Esophagus muscularis mucosa (tissue), 4 donors: Measurements from ENCODE around the gene PRKCG. TPM values are rescaled to one million over a fixed set of nuclear protein-coding genes. Genes with fewer than 3 reads are reported as not detected.

ENCODE experiments used
- DNase-seq: peaks from one replicate; pipeline ENCODE4 v3.0.0-alpha.2; 2017; ENCODE audit errors: extremely low spot score
- H3K27ac ChIP-seq, 4 donors: fragments of 200-600 bp; sonication (generic); replicated peaks in 1 of 4; 1 replicate in 3 of 4; 2 replicates in 1 of 4; pipeline ENCODE4 v1.5.1; 2016 to 2019; ENCODE audit warnings: mild to moderate bottlenecking in 1 of 4
- H3K27me3 ChIP-seq, 4 donors: fragments of 200-600 bp; sonication (generic); one replicate each; pipeline versions ENCODE4 v1.5.1 to v1.6.0; 2016 to 2019
- H3K36me3 ChIP-seq, 4 donors: fragments of 200-600 bp; sonication (generic); one replicate each; pipeline ENCODE4 v1.5.1; 2016 to 2019
- H3K4me1 ChIP-seq, 4 donors: fragments of 200-600 bp; sonication (generic); one replicate each; pipeline ENCODE4 v1.5.1; 2016 to 2019
- H3K4me3 ChIP-seq, 4 donors: fragments of 200-600 bp; sonication (generic); 1 replicate in 2 of 4; 2 replicates in 2 of 4; pipeline ENCODE4 v1.5.1; 2016 to 2019; ENCODE audit warnings: mild to moderate bottlenecking in 4 of 4, moderate library complexity in 1 of 4
- H3K9me3 ChIP-seq, 4 donors: fragments of 200-600 bp; sonication (generic); 1 replicate in 3 of 4; 2 replicates in 1 of 4; pipeline ENCODE4 v1.5.1; 2016 to 2019
- CTCF ChIP-seq, 3 experiments: fragments of 200-600 bp in 2 of 3; fragments of 450-650 bp in 1 of 3; sonication (generic) in 2 of 3; IDR thresholded peaks; one replicate each; pipeline ENCODE4 v1.5.1; 2017 to 2019; ENCODE audit warnings: antibody characterized with exemption in 3 of 3, mild to moderate bottlenecking in 2 of 3, moderate library complexity in 1 of 3
- EP300 ChIP-seq: sonication (generic); formaldehyde crosslinking; IDR thresholded peaks from one replicate; pipeline ENCODE4 v1.6.1; 2017; ENCODE audit warnings: antibody characterized with exemption
- POLR2A ChIP-seq: fragments of 450-650 bp; IDR thresholded peaks from one replicate; pipeline ENCODE4 v1.6.1; 2017; ENCODE audit warnings: antibody characterized with exemption, moderate library complexity, mild to moderate bottlenecking, low read depth
- POLR2AphosphoS5 ChIP-seq, 2 donors: sonication (generic); formaldehyde crosslinking; IDR thresholded peaks; one replicate each; pipeline ENCODE4 v1.6.1; 2017; ENCODE audit warnings: antibody characterized with exemption in 2 of 2
- WGBS: methylation state at CpG from one replicate; pipeline ENCODE4 v1.1.5; 2018; 5-methylcytosine and 5-hydroxymethylcytosine counted together
- intact Hi-C: fragments of 100-400 bp; cut with DNase I; formaldehyde crosslinking; loops from one replicate; pipeline ENCODE4 v1.15.1; 2023
- total RNA-seq, 4 donors: library from RNA; depleted of rRNA; stranded (reverse); fragments of >200 nt; gene quantifications; one replicate each; pipeline versions ENCODE4 v1.1.0 to v1.2.1, GENCODE V29; 2016

PRKCG gene
- total RNA-seq, 4 donors from 2014 or later: not detected

- DNase-seq: no peak
- Histone ChIP-seq H3K27me3 (peaks cover 0 to 98% (median 57%) of the 10 kb centered on the region in 4 donors), H3K27ac (no peak within 1 kb of the TSS), H3K4me3 (peak within 1 kb of the TSS; percentile 15 to 32 (median 21)), H3K4me1 (peaks cover 8 to 38% (median 33%) of the 10 kb centered on the region in 4 donors), H3K36me3 (no peaks in the 10 kb centered on the region), H3K9me3 (no peaks in the 10 kb centered on the region)
- WGBS: under 1% methylated on average over 25 of the region's 28 CpGs
- intact Hi-C loops: loop anchor here (5.0 to 10.0 kb wide), 2 partner anchors 64 to 113 kb away; no protein-coding TSS in a partner anchor
- TF ChIP-seq POLR2AphosphoS5 (IDR thresholded peaks at IDR 0.05) (no peak), CTCF (IDR thresholded peaks at IDR 0.05) (no peak), POLR2A (no peak), EP300 (no peak)
Measured at GRCh38 chr19:53908935-53909415, 27.0 kb downstream of the PRKCG start, which contains the start of gene CACNG7. Gene CACNG7, plus strand, starts transcription at chr19:53909278. Its CDS starts 3,554 bp downstream, at chr19:53912832.

GRCh38 chr19:53909471-53910169, 27.6 kb downstream of the PRKCG start:
- 3% methylated on average over 34 of the region's 47 CpGs for WGBS
- H3K27me3 ChIP-seq: peaks cover 0 to 97% (median 57%) of the 10 kb centered on the region in 4 donors
- no peak overlapping the region for H3K4me3 ChIP-seq
- H3K27ac ChIP-seq: no peak overlapping the region
- H3K9me3 ChIP-seq: no peaks in the 10 kb centered on the region
- H3K4me1 ChIP-seq: peaks cover 8 to 38% (median 33%) of the 10 kb centered on the region in 4 donors
- H3K36me3 ChIP-seq: no peaks in the 10 kb centered on the region
- intact Hi-C loops: loop anchor here (5.0 to 10.0 kb wide), 2 partner anchors 65 to 113 kb away; no protein-coding TSS in a partner anchor
- TF ChIP-seq POLR2AphosphoS5 (IDR thresholded peaks at IDR 0.05) (no peak), EP300 (no peak), POLR2A (no peak), CTCF (IDR thresholded peaks at IDR 0.05) (no peak)
- no peak for DNase-seq

- H3K27me3 ChIP-seq: peaks cover 0 to 97% (median 57%) of the 10 kb centered on the region in 4 donors
- 1% methylated on average over 13 of the region's 13 CpGs for WGBS
- TF ChIP-seq CTCF (IDR thresholded peaks at IDR 0.05) (no peak), POLR2A (no peak), EP300 (no peak), POLR2AphosphoS5 (IDR thresholded peaks at IDR 0.05) (no peak)
- H3K4me1 ChIP-seq: peaks cover 8 to 38% (median 33%) of the 10 kb centered on the region in 4 donors
- H3K4me3 ChIP-seq: no peak overlapping the region
- H3K36me3 ChIP-seq: no peaks in the 10 kb centered on the region
- no peak overlapping the region for H3K27ac ChIP-seq
- no peak for DNase-seq
- intact Hi-C loops: no loop called here
- H3K9me3 ChIP-seq: no peaks in the 10 kb centered on the region
Measured at GRCh38 chr19:53910170-53910518, 28.1 kb downstream of the PRKCG start.

GRCh38 chr19:53912653-53913052, 30.7 kb downstream of the PRKCG start:
- TF ChIP-seq CTCF (IDR thresholded peaks at IDR 0.05) (no peak), POLR2A (no peak), EP300 (no peak), POLR2AphosphoS5 (IDR thresholded peaks at IDR 0.05) (no peak)
- peaks cover 8 to 23% (median 23%) of the 10 kb centered on the region in 4 donors for H3K4me1 ChIP-seq
- no peaks in the 10 kb centered on the region for H3K36me3 ChIP-seq
- intact Hi-C loops: no loop called here
- DNase-seq: no peak
- WGBS: 74% methylated on average over 5 of the region's 18 CpGs
- H3K27me3 ChIP-seq: peaks cover 0 to 82% (median 41%) of the 10 kb centered on the region in 4 donors
- H3K27ac ChIP-seq: no peak overlapping the region
- H3K4me3 ChIP-seq: no peak overlapping the region
- no peaks in the 10 kb centered on the region for H3K9me3 ChIP-seq
